Stomach (tissue), 4 donors: Measurements from ENCODE around the gene COLQ.

ENCODE experiments used
- POLR2A ChIP-seq, 4 donors: fragments of 450-650 bp; IDR thresholded peaks; one replicate each; pipeline ENCODE4 v1.6.1; 2016; ENCODE audit warnings: antibody characterized with exemption in 4 of 4, control low read depth in 2 of 4, mild to moderate bottlenecking in 1 of 4, moderate library complexity in 1 of 4
- POLR2AphosphoS5 ChIP-seq, 3 donors: sonication (generic); formaldehyde crosslinking; IDR thresholded peaks; one replicate each; pipeline ENCODE4 v1.6.1; 2016; ENCODE audit warnings: antibody characterized with exemption in 3 of 3
- TF ChIP-seq, protein P1 (sequence below), 7 experiments: fragments of 450-650 bp in 4 of 7; fragments of 200-600 bp in 3 of 7; sonication (generic) in 3 of 7; IDR thresholded peaks; one replicate each; pipeline ENCODE4 v1.5.1; 2016 to 2019; ENCODE audit warnings: antibody characterized with exemption in 7 of 7, control low read depth in 2 of 7, mild to moderate bottlenecking in 1 of 7

- TF ChIP-seq, protein P1, sequence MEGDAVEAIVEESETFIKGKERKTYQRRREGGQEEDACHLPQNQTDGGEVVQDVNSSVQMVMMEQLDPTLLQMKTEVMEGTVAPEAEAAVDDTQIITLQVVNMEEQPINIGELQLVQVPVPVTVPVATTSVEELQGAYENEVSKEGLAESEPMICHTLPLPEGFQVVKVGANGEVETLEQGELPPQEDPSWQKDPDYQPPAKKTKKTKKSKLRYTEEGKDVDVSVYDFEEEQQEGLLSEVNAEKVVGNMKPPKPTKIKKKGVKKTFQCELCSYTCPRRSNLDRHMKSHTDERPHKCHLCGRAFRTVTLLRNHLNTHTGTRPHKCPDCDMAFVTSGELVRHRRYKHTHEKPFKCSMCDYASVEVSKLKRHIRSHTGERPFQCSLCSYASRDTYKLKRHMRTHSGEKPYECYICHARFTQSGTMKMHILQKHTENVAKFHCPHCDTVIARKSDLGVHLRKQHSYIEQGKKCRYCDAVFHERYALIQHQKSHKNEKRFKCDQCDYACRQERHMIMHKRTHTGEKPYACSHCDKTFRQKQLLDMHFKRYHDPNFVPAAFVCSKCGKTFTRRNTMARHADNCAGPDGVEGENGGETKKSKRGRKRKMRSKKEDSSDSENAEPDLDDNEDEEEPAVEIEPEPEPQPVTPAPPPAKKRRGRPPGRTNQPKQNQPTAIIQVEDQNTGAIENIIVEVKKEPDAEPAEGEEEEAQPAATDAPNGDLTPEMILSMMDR (IDR thresholded peaks at IDR 0.05), result no peak
- TF ChIP-seq POLR2A (IDR thresholded peaks at IDR 0.05) (no peak), POLR2AphosphoS5 (IDR thresholded peaks at IDR 0.05) (no peak)
These were observed 85.3 kb downstream of the COLQ start for GRCh38 chr3:15436246-15436645.
